Chondrocyte (in vitro differentiated cells): ENCODE results near the gene SLC39A11. TPM values are rescaled to one million over a fixed set of nuclear protein-coding genes. Genes with fewer than 3 reads are reported as not detected.

Experiments used
- DNase-seq: peaks from one replicate; pipeline ENCODE4 v3.0.0; 2021; ENCODE audit warnings: mixed read lengths, low spot score
- H3K27ac Mint-ChIP-seq: one replicate; pipeline ENCODE4 v1.8.0; 2021; ENCODE audit warnings: mild to moderate bottlenecking, moderate library complexity, mixed read lengths; ENCODE audit not compliant: unreplicated experiment
- H3K27me3 Mint-ChIP-seq: 2 replicates; pipeline ENCODE4 v1.8.0; 2021; ENCODE audit warnings: low read depth, mixed read lengths
- H3K36me3 Mint-ChIP-seq: 2 replicates; pipeline ENCODE4 v1.8.0; 2021; ENCODE audit warnings: low read depth, mixed read lengths
- H3K4me1 Mint-ChIP-seq: 2 replicates; pipeline ENCODE4 v1.8.0; 2021; ENCODE audit warnings: low read depth, mild to moderate bottlenecking, mixed read lengths
- H3K4me3 Mint-ChIP-seq: one replicate; pipeline ENCODE4 v1.8.0; 2021; ENCODE audit warnings: mild to moderate bottlenecking, moderate library complexity, mixed read lengths; ENCODE audit not compliant: unreplicated experiment
- H3K9me3 Mint-ChIP-seq: 2 replicates; pipeline ENCODE4 v1.8.0; 2021; ENCODE audit warnings: low read depth, mixed read lengths
- CTCF ChIP-seq: fragments of 200-600 bp; sonication (generic); IDR thresholded peaks from 2 replicates; pipeline ENCODE4 v1.5.0; 2021; ENCODE audit warnings: antibody characterized with exemption, mild to moderate bottlenecking, moderate library complexity
- total RNA-seq: library from RNA; stranded (reverse); gene quantifications from 3 replicates; pipeline ENCODE4 v1.2.1, GENCODE V29; 2021

SLC39A11 gene
- total RNA-seq, 1 donor from 2014 or later, result 25.3 TPM

GRCh38 chr17:72970797-72971196 is 121.7 kb downstream of the SLC39A11 start:
- Mint-ChIP-seq H3K4me3 (no peak overlapping the region), H3K27ac (no peak overlapping the region), H3K27me3 (no peaks in the 10 kb centered on the region), H3K36me3 (no peaks in the 10 kb centered on the region), H3K9me3 (no peaks in the 10 kb centered on the region), H3K4me1 (peaks cover 18% of the 10 kb centered on the region)
- DNase-seq, result no peak
- no peak for TF ChIP-seq CTCF

GRCh38 chr17:72970246-72970645 is 122.2 kb downstream of the SLC39A11 start:
- no peak for TF ChIP-seq CTCF
- no peaks in the 10 kb centered on the region for H3K27me3 Mint-ChIP-seq
- no peaks in the 10 kb centered on the region for H3K9me3 Mint-ChIP-seq
- peaks cover 18% of the 10 kb centered on the region for H3K4me1 Mint-ChIP-seq
- H3K4me3 Mint-ChIP-seq, result no peak overlapping the region
- H3K36me3 Mint-ChIP-seq, result no peaks in the 10 kb centered on the region
- no peak overlapping the region for H3K27ac Mint-ChIP-seq
- DNase-seq, result no peak

GRCh38 chr17:72969293-72969906 is 123.1 kb downstream of the SLC39A11 start:
- no peak overlapping the region for H3K27ac Mint-ChIP-seq

GRCh38 chr17:72968798-72969197 is 123.7 kb downstream of the SLC39A11 start:
- DNase-seq, result no peak
- Mint-ChIP-seq H3K4me3 (no peak overlapping the region), H3K9me3 (no peaks in the 10 kb centered on the region), H3K27ac (no peak overlapping the region), H3K4me1 (peaks cover 18% of the 10 kb centered on the region), H3K27me3 (no peaks in the 10 kb centered on the region), H3K36me3 (no peaks in the 10 kb centered on the region)
- TF ChIP-seq CTCF, result no peak

More at GRCh38 chr17:72969293-72969906, 123.1 kb downstream of the SLC39A11 start:
- DNase-seq, result no peak
- H3K4me1 Mint-ChIP-seq, result peaks cover 18% of the 10 kb centered on the region
- no peaks in the 10 kb centered on the region for H3K27me3 Mint-ChIP-seq
- TF ChIP-seq CTCF, result no peak
- H3K9me3 Mint-ChIP-seq, result no peaks in the 10 kb centered on the region
- H3K36me3 Mint-ChIP-seq, result no peaks in the 10 kb centered on the region
- H3K4me3 Mint-ChIP-seq, result no peak overlapping the region

GRCh38 chr17:72967977-72968585 is 124.4 kb downstream of the SLC39A11 start:
- peak overlapping the region; percentile 5 for H3K27ac Mint-ChIP-seq
- no peaks in the 10 kb centered on the region for H3K36me3 Mint-ChIP-seq
- no peaks in the 10 kb centered on the region for H3K9me3 Mint-ChIP-seq
- H3K4me3 Mint-ChIP-seq, result no peak overlapping the region
- DNase-seq, result no peak
- no peaks in the 10 kb centered on the region for H3K27me3 Mint-ChIP-seq
- TF ChIP-seq CTCF, result no peak
- H3K4me1 Mint-ChIP-seq, result peaks cover 18% of the 10 kb centered on the region
